Tibial nerve (tissue), 3 donors: ENCODE data around the gene MS4A10.

Source experiments
- POLR2A ChIP-seq, 2 donors: fragments of 450-650 bp; IDR thresholded peaks; one replicate each; pipeline ENCODE4 v1.6.1; 2017; ENCODE audit warnings: antibody characterized with exemption in 2 of 2, mild to moderate bottlenecking in 2 of 2, moderate library complexity in 2 of 2
- TF ChIP-seq, protein P1 (sequence below), 5 experiments: fragments of 200-600 bp in 3 of 5; fragments of 450-650 bp in 2 of 5; sonication (generic) in 3 of 5; IDR thresholded peaks; one replicate each; pipeline ENCODE4 v1.5.1; 2016 to 2019; ENCODE audit warnings: antibody characterized with exemption in 5 of 5, mild to moderate bottlenecking in 3 of 5, moderate library complexity in 2 of 5

DNA sequence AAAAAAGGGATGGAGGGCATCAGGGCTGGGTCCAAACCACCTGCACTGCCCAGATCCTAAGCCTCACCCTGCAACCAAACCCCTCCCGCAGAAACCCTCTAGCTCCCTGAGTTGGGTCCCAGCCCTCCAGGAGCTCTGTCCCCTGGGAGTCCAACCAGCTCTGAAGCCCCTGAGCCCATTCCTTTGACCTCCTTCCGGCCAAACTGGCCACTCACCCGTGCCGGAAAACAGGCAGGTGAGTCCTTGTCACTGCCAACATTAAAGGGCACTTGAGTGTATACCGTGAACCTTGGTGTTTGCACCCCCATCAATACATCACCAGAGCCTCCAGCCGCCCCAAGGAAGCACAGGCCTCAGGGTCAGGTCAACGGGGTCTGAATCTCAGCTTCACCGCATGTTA is 16.9 kb upstream of the MS4A10 start:
- TF ChIP-seq, protein P1, sequence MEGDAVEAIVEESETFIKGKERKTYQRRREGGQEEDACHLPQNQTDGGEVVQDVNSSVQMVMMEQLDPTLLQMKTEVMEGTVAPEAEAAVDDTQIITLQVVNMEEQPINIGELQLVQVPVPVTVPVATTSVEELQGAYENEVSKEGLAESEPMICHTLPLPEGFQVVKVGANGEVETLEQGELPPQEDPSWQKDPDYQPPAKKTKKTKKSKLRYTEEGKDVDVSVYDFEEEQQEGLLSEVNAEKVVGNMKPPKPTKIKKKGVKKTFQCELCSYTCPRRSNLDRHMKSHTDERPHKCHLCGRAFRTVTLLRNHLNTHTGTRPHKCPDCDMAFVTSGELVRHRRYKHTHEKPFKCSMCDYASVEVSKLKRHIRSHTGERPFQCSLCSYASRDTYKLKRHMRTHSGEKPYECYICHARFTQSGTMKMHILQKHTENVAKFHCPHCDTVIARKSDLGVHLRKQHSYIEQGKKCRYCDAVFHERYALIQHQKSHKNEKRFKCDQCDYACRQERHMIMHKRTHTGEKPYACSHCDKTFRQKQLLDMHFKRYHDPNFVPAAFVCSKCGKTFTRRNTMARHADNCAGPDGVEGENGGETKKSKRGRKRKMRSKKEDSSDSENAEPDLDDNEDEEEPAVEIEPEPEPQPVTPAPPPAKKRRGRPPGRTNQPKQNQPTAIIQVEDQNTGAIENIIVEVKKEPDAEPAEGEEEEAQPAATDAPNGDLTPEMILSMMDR (IDR thresholded peaks at IDR 0.05) = no peak
- no peak for TF ChIP-seq POLR2A (IDR thresholded peaks at IDR 0.05)
